Activated T-cell treated with anti-CD3 and anti-CD28 coated beads for 48 hours (primary cell): ENCODE results near the gene PLCH2.

Experiments used
- DNase-seq: peaks from one replicate; pipeline ENCODE4 v3.0.0-alpha.2; 2020; ENCODE audit warnings: low read depth

Gene PLCH2

DNA sequence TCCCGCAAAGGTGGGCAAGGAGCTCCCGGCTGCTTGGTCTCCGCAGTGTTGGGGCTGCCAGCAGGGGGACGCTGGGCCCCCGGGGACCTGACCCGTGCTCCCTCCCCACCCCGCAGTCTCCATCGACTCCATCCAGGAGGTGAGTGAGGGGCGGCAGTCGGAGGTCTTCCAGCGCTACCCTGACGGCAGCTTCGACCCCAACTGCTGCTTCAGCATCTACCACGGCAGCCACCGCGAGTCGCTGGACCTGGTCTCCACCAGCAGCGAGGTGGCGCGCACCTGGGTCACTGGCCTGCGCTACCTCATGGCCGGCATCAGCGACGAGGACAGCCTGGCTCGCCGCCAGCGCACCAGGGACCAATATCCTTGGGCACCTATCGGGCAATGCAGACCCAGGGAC lies 3.5 kb downstream of the PLCH2 start:
- DNase-seq: no peak

DNA sequence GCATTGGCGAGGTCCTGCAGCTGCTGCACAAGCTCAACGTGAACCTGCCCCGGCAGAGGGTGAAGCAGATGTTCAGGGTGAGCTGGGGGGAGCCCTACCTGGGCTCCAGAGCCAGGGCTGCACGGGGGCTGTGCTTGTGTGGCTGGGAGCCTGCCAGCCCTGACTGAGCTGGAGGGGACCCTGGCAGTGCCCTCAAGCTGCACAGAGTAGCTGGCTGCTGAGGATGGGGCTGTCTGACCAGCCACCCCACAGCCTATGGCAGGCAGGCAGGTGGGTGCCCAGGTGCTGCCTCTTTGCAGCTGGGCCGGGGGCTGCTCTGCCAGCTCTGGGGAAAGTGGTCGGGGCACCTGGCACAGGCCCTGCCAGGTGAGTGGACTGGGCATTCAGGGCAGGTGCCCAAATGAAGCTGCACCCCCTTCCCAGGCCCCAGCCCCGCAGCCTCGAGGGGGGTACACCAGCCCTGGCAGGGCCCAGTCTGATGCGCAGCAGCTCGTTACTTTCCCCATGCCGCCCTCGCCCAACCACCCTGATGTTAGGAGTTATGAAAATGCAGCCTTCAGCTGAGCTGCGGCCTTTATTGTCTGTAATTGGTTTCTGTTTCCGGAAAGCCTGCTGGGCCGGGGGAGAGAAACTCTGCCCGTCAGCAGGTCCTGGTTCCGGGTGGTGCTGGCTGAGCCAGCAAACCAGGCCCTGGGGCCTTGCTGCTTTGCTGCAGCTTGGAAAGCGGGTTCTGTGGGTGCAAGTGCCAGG lies 4.3 kb downstream of the PLCH2 start:
- DNase-seq: no peak

DNA sequence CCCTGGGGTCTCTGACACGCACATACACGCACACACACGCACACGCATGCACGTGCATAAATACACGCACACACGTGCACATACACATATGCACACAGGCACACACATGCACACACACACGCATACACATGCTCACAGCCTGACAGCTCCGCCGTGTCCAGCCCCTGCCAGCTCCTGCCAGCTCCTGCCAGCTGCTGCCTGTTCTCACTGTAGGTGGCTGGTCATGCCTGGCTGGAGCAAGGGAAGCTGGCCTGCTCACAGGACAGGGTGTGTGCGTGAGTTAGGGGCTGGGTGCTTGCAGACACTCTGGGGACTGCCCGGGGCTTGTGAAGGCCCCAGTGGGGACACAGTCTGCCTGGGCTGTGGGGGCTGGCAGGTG lies 4.9 kb downstream of the PLCH2 start:
- no peak for DNase-seq

DNA sequence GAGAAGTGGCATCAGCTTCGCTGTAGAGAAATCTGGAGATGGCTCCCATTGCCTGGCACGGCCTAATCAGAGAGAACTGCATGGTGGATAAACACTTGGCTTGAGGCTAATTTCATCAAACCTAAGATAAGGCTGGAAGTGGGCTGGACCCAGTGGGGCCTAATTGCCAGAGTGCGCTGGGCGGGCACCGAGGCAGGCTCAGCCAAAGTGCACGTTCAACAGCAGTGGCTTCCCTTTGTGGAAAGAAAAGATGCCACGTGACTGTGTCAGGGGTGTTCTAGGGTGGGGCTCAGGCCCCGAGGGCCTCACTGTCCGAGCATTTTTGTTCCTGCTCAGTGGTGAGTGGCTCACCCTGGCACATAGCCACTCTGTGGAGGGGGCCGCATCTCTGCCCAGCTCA lies 5.8 kb downstream of the PLCH2 start:
- no peak for DNase-seq

DNA sequence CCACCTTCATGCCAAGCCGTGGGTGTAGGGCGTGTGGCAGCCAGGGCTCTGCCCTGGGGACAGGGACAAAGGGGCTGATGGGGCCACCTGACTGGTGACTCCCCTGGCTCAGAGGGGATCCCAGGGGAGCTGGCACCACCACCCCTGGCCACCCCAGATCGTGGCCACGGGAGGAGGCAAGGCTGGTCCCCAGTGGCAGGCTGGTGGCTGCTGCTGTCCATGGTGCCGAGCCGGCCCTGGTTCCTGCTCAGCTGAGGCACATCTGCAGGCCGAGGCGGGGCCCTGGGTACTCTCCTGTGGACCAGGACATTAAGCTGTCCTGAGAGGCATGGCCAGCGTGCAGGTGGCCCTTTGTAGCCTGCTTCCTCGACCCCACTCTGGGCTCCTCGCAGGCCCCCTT lies 6.5 kb downstream of the PLCH2 start:
- no peak for DNase-seq

DNA sequence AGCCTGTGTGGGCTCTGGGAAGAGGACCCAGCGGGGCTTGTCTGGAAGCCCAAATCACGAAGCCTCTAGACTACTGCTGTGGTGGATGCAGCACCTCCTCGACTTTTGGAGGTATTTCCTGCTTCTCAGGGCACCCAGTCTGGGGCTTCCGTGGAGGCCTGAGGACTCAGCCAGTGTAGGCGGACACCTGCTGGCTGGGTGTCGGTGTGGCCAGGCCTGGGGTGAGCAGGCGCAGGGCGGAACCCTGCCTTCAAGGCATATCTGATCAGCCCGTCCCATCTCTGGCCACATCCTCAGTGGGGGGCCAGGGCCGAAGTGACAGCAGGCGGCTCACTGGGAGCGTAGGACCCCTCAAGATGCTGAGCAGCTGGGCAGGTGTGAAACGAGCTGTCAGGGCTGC lies 6.9 kb downstream of the PLCH2 start:
- no peak for DNase-seq

DNA sequence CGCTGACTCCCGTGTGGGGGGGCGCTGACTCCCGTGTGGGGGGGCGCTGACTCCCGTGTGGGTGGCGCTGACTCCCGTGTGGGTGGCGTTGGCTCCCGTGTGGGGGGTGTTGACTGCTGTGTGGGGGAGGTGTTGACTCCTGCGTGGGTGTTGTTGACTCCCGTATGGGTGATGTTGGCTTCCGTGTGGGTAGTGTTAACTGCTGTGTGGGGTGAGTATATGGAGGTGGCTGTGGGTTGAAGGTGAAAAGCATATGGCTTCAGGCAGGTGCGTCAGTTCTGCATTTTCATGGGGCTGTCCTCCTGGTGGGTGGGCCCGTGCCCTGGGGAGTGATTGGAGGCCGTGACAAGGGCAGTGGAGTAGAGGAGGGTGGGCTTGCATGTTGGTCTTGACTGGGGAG lies 7.9 kb downstream of the PLCH2 start:
- DNase-seq: no peak

DNA sequence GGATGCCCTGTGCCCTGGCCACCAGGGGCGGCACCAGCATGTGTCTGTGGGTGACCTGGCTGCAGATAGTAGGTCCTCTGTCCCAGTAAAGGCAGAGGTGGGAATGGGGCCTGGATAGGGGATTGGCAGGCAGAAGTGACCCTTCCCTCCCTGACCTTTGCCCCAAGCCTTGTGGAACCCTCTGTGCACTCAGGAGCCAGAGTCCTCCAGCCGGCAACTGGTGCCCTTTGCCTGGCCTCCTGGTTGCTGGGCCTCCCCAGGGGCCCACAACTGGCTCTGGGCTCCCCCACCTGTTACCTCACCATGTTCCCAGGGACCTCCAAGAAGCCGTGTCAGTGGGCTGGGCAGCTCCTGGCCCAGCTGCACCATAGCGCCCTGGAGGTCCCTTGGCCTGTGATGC lies 10.0 kb downstream of the PLCH2 start:
- no peak for DNase-seq

DNA sequence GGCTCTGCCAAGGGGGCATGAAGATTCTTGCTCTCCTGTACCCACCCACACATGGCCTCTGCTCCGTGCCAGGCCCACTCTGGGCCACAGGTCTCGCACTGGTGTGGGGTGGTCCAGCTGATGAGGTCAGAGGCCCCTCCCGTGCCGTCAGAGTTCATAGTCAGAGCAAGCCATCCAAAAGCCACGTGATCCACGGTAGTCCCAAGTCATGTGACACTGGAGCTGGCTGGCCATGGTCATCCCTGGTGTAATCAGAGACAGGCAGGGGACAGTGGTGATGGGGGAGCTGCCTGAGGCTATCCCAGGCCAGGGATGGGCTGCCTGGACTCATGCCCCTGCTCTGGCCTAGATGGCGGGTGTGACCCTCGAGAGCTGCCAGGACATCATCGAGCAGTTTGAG lies 10.5 kb downstream of the PLCH2 start:
- no peak for DNase-seq

DNA sequence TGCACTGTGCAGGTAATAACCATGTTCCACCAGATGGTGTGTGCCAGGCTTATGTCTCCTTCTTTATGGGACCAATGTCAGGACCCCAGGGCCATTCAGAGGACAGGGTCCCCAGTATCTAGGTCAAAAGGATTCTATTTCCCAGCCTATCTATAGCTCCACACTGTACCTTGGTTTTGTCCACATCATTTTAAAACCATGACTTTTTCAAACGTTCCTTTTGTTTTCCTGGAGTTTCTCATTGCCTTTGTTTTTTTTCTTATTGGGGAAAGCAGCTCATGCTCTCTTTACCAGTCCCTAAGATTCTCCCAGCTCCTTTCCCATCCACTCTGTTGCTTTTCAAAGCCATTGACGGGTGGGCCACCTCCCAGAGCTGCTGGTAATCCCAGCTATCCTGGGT lies 12.6 kb downstream of the PLCH2 start:
- DNase-seq: no peak

DNA sequence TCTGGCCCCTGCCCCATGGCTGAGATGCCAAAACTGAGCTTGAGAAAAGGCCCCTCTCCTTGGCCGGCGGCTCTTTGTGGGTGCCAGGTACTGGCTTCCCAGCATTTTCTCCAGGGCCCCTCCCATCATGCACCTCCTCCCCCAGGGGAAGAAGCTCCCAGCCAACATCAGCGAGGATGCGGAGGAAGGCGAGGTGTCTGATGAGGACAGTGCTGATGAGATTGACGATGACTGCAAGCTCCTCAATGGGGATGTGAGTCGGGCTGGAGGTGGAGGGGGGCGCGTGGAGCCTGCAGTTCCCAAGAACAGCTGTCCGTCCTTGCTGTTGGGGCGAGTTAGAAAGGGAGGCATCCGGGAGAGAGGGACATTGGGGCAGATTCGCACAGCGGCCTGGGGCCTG lies 13.5 kb downstream of the PLCH2 start:
- no peak for DNase-seq

DNA sequence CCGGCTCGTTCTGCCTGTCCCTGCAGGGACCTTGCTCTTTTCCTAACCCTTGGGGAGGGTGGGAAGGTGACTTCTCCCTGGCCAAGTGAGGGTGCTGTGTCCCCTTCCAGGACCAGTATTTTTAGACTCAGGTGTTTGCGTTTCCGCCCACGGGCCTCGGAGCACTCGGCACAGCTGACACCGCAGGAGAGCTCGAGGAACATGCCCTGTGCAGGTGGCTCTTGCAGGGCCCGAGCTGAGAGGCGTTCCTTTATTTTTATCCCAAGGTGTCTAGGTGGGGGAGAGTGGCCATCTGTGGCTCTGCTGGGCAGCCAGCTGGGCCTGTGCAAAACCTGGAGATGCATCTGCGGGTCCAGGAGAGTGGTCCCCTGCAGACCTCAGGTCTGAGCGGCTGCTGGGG lies 16.0 kb downstream of the PLCH2 start:
- DNase-seq: no peak

DNA sequence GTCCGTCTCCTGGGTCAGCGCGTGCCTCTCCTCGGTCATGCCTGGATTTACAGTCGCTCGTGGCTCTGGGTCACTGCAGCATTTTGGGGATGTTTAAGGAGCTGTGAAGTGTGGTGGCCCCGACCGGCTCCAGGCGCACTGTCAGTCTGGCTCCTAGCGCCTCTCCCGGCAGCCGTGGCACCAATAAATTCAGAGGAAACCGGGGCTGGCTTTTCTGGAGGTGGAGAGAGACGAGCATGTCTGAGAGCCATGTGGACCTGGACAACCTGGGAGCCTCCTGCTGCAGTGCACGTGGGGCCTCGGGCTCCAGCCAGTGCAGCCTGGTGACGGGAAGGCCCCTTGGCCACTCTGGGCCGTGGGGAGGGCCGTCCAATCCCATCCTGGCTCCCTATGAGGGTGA lies 17.1 kb downstream of the PLCH2 start:
- DNase-seq: no peak

DNA sequence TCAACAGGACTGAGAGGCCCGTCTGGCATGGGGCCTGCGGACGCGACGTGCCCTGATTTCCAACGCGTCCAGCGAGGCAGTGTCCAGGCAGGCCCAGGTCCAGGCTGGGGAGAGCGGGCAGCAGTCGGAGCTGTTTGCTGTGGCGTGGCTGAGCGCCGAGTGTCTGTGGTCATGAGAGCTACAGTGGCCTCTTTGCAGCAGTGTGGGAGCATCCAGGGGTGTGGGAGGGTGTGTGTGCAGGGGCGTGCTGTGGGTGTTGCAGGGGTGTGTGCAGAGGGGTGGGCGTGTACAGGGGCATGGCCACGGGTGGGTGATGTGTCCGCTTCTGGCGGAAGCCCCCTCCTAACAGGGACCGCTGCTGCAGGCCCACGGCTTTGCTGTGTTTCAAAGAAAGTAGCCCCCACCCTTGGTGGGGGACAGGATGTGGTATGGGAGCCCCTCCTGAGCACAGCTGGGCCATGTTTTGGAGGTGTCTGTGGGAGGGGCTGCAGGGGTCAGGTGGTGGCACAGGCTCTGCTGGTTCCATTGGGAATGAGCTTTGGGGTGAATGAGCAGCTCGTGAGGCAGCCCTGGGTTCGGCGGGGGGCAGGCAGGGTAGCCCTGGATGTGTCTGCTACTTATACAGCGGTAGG lies 17.7 kb downstream of the PLCH2 start:
- no peak for DNase-seq

DNA sequence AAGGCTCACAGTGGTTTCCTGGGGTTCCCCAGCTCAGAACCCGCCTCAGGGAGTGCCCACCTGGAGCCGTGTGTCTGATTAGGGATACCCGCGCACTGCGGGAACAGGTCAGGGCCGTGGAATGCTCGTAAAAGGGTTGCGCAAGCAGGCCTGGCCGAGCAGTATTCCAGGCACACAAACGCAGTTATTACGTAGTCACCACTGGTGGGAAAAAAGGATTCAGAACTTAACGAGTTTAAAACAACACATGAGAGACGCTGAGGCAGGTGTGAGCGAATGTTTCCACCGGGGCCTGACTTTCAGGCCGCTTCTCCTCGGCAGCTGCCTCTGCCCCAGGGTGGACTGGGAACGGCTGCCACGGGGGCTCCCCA lies 18.2 kb downstream of the PLCH2 start:
- DNase-seq: no peak

DNA sequence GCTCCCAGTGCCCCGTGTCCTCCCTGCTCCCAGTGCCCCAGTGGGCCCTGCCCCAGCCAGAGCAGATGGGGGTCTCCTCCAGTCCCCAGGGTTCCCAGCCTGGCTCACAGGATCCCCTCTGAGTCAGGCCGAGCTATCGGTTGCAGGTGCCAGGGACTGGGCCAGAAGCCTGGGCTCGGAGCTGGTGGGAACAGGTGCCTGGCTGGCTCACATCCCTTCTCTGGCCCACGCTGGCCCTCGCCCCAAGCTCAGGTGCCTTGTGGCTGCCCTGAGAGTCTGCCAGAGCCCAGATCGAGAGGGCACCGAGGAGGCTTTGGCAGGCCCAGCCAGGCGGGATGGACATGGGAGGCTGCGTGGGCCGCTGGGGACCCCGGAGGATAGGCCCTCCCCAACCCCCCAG lies 18.9 kb downstream of the PLCH2 start:
- no peak for DNase-seq

DNA sequence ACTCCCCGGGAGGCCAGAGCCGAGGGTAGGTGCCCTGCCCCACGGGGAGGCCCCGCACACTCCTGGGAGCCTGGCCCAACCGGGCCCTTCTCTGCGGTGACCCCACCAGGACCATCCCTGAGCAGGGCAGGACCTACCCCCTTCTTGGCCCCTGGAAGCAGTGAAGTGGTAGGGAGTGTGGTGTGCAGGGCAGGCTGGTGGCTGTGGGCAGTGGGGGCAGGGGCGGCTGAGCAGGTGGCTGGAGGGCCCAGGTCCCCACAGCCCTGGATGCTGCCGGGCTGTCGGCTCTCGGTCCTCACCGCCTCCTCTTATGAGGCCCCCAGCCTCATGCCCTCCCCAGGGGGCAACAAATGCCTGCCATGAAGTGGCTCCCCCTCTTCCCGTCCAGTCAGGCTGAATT lies 19.5 kb downstream of the PLCH2 start:
- DNase-seq: no peak

DNA sequence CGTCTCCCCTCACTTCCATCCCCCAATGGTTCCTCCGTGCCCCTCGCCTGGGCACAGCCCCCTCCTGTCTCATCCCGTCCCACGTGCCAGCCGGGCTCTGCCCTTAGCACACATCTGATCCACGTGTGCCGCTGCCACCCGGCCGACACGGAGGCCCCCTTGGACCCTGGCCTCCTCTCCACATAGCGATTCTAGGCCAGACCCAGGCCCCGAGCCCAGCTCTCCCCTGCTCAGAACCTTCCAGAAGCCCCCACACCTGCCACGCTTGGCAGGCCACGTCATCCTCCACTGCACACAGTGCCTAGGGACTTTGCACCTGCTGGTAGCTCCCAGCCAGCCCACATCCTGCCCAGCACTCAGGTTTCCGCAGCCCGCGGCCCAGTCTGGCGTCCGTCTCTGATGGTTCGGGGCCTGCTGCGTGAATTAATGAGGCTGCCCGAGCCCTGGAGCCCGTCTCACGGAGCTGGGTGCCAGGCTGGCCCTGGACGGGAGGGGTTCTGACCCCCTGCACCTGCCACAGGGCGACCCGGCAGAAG lies 20.1 kb downstream of the PLCH2 start:
- no peak for DNase-seq

DNA sequence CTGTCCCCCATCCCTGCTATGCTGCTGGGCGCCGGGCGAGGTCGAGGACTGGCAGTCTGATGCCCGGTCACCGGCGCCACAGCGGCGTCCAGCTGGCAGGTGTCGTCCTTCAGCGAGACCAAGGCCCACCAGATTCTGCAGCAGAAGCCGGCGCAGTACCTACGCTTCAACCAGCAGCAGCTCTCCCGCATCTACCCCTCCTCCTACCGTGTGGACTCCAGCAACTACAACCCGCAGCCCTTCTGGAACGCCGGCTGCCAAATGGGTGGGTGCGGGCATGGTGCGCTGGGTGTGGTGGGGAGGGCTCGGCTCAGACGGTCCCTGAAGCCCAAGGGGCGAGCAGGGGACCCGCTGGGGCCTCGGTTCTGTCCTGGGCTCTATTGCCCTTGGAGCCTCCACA lies 20.7 kb downstream of the PLCH2 start:
- no peak for DNase-seq

DNA sequence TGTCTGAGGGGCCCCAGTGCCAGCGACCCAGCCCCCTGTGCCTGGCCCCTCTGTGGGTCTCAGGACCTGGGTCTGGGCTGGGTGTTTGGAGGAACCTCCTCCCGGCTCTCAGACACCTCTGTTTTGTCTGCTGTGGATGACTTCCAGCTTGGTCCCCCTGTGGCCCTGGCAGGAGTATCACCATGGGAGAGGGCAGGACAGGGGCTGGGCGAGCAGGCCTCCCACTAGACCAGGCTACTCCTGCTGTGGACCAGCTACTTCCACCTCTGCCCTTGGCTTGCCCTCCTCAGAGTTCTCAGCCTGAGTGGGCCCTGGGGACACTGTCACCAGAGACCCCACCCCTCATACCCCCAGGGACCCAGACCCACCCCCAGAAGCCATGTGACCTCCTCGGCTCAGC lies 21.8 kb downstream of the PLCH2 start:
- no peak for DNase-seq

DNA sequence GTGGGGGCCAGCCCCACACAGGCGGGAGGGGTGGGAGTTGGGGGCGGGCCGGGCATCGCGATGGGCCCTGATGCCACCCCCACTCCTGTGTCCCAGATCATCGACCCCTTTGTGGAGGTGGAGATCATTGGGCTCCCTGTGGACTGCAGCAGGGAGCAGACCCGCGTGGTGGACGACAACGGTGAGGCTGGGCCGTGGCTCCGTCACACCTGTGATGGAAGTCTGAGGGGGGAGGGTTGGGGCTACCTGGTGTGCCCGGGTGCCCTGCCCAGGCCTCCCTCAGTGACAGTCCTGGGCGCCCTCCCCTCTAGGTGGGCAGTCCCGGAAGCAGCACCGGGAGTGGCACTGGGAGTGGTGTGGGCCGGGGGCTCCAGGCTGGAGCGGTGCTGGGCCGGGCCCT lies 22.6 kb downstream of the PLCH2 start:
- DNase-seq: no peak

DNA sequence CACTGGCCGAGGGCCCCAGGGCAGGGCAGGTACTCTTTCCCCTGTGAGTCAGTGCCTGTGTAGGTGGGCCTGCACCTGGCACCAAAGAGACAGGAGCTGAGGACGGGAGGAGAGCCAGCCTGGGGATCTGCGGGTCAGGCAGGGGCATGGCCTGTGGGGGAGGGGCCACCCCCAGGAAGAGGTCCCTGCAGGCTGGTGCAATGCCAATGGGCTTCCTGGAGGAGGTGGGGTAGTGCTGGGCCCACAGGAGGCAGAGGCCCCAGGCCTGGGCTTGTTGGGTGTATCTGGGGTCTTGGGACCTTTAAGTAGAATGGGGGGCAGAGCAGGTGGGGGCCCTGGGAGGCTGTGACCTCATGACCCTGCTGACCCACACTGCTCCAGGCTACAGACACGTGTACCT lies 23.2 kb downstream of the PLCH2 start:
- no peak for DNase-seq

DNA sequence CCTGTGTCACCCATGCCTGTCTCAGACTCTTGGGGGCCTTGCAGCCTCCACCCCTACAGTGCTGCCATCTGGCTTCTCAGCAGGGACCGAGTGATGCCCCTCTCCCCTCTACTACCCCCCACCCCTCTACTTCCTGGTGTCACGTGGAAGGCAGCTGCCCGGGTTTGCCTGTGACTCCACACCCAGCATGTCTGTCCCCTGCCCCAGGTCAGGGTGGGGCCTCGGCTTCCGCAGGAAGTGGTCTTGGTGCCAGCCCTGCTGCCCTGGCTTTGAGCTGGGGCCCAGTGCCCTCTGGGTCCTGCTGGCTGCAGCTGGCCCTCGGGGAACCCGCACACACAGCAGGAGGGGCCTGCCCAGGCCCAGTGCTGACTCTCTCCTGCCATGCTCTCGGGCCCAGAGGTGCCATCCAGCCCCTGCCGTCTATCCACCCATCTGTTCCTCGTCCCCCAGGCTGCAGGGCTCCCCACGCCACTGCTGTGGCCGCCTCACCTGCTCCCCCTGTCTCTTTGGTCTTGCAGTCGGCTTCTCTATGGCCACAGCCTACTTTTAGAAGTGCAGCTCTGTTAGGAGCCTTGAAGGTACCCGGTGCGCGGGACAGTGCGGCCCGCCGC lies 24.0 kb downstream of the PLCH2 start:
- DNase-seq: no peak
